Heart right ventricle (tissue), 16 donors: ENCODE measurements around the gene IFNAR1. TPM values are rescaled to one million over a fixed set of nuclear protein-coding genes. Genes with fewer than 3 reads are reported as not detected.

Source experiments
- ATAC-seq, 8 donors: fragments of 200-7000 bp; cut with Tn5 transposase; one replicate each; pipeline ENCODE4 v1.9.1; 2020; ENCODE audit warnings: mild to moderate bottlenecking in 8 of 8, moderate library complexity in 8 of 8, moderate number of reproducible peaks in 1 of 8
- DNase-seq, 2 donors: peaks; one replicate each; pipeline ENCODE4 v3.0.0-alpha.2; 2020
- H3K27ac ChIP-seq, 10 donors: fragments of 200-600 bp; sonication (generic) in 2 of 10; one replicate each; pipeline versions ENCODE4 v1.5.0 to v1.8.0; 2020 to 2022; ENCODE audit warnings: mild to moderate bottlenecking in 3 of 10
- H3K27me3 ChIP-seq, 7 donors: fragments of 200-600 bp; one replicate each; pipeline ENCODE4 v1.8.0; 2021 to 2022; ENCODE audit warnings: mild to moderate bottlenecking in 2 of 7
- H3K36me3 ChIP-seq, 9 donors: fragments of 200-600 bp; sonication (generic) in 1 of 9; one replicate each; pipeline versions ENCODE4 v1.5.0 to v1.8.0; 2020 to 2022; ENCODE audit warnings: mild to moderate bottlenecking in 2 of 9
- H3K4me1 ChIP-seq, 9 donors: fragments of 200-600 bp; sonication (generic) in 1 of 9; one replicate each; pipeline versions ENCODE4 v1.5.0 to v1.8.0; 2020 to 2022; ENCODE audit warnings: mild to moderate bottlenecking in 4 of 9
- H3K4me3 ChIP-seq, 10 donors: fragments of 200-600 bp; sonication (generic) in 2 of 10; one replicate each; pipeline versions ENCODE4 v1.5.0 to v1.8.0; 2020 to 2022; ENCODE audit warnings: mild to moderate bottlenecking in 7 of 10, moderate library complexity in 2 of 10
- H3K9me3 ChIP-seq, 11 donors: fragments of 200-600 bp in 10 of 11; sonication (generic) in 2 of 11; one replicate each; pipeline versions ENCODE4 v1.5.0 to v1.8.0; 2013 to 2022; ENCODE audit warnings: mild to moderate bottlenecking in 2 of 11, control low read depth in 1 of 11, moderate library complexity in 1 of 11
- WGBS, 2 donors: extraction: QIAGEN DNeasy Blood & Tissue Kit; methylation state at CpG; one replicate each; pipeline ENCODE4 v1.1.7; 2013; ENCODE audit warnings: inconsistent platforms in 1 of 2; 5-methylcytosine and 5-hydroxymethylcytosine counted together
- intact Hi-C, 10 donors: fragments of 100-400 bp; cut with DNase I; formaldehyde crosslinking; loops; one replicate each; pipeline versions ENCODE4 v1.11.1 to v1.14.2; 2022
- polyA plus RNA-seq, 2 donors: library from polyadenylated mRNA; stranded (reverse); fragments of 200-250 nt; gene quantifications; one replicate each; pipeline ENCODE4 v1.2.3, GENCODE V29; 2013
- total RNA-seq, 10 donors: library from RNA; stranded (reverse); fragmentation: NEBNext Ultra II Directional in 3 of 10; extraction: Animal tissue kit (Norgen Biotek cat#: 25700) in 3 of 10; gene quantifications; one replicate each; pipeline versions ENCODE4 v1.2.1 to v1.2.4, GENCODE V29; 2021 to 2023
- TF ChIP-seq, protein P1 (sequence below), 9 donors: fragments of 200-600 bp; sonication (generic) in 2 of 9; IDR thresholded peaks; one replicate each; pipeline versions ENCODE4 v1.5.0 to v1.8.0; 2021 to 2022; ENCODE audit warnings: antibody characterized with exemption in 9 of 9, mild to moderate bottlenecking in 5 of 9, moderate library complexity in 1 of 9
- donor health status: Arrhythmogenic right ventricular cardiomyopathy.
- donor health status: ischemic (EF 13 %, LVEDD 7.1; RV severe dilation, severe dysfunction).
- donor health status: healthy with polysubstance abuse.
- donor health status: DM: no; HTN: yes; CAD: no.
- donor health status: DM: no; HTN: no; CAD: no.
- donor health status: ischemic (EF 25% LVEDD 6.9; RV normal size, moderate dysfunction).
- donor health status: ischemic (EF 25% LVEDD 5.7; RV mildly dilated, moderate dysfunction).
- donor health status: healthy.
- donor health status: DM: yes; HTN: yes; CAD: no.
- donor health status: Ischemic cardiomyopathy.
- donor health status: ischemic (EF 35%, LVEDD 5.7; RV mildly dilated, moderate dysfunction).
- donor health status: nonischemic (EF 11% LVEDD 7.7; RV severe dilation, severe dysfunction).
- donor health status: DM: yes; HTN: yes; CAD: no.
- donor health status: PGD.
- donor health status: ischemic (EF 29% LVEDD 5.4; RV normal size, mild dysfunction).
- donor health status: nonischemic (EF 23%, LVEDD 6.1; RV moderate dilation, normal function).

IFNAR1 gene
- total and polyA plus RNA-seq, 12 donors: 7.4 to 38.5 (median 23.0) TPM

DNA sequence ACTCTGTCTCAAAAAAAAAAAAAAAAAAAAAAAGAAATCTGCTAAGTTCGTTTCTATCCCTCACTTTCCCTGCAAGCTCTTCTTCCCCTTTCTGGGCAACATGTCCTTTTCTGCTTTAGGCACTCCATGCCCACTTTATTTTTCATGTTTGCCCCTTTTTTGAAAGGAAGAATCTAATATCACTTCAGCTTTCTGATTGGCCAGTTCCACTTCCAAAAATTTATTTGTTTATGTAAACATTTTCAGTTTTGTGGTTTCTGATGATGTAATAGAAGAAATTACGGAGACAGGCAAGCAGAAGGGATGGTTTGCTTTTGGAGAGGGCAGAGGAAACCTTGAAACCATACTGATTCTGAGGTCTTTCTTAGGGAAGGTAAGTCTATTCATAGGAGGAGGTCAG, 15.1 kb downstream of the IFNAR1 start:
- H3K9me3 ChIP-seq: no peaks in the 10 kb centered on the region
- WGBS, 2 donors: 49 to 62% methylated on average over 2 of the region's 2 CpGs
- peaks cover 0 to 27% (median 13%) of the 10 kb centered on the region in 9 donors for H3K4me1 ChIP-seq
- no peak overlapping the region for H3K4me3 ChIP-seq
- TF ChIP-seq, protein P1, sequence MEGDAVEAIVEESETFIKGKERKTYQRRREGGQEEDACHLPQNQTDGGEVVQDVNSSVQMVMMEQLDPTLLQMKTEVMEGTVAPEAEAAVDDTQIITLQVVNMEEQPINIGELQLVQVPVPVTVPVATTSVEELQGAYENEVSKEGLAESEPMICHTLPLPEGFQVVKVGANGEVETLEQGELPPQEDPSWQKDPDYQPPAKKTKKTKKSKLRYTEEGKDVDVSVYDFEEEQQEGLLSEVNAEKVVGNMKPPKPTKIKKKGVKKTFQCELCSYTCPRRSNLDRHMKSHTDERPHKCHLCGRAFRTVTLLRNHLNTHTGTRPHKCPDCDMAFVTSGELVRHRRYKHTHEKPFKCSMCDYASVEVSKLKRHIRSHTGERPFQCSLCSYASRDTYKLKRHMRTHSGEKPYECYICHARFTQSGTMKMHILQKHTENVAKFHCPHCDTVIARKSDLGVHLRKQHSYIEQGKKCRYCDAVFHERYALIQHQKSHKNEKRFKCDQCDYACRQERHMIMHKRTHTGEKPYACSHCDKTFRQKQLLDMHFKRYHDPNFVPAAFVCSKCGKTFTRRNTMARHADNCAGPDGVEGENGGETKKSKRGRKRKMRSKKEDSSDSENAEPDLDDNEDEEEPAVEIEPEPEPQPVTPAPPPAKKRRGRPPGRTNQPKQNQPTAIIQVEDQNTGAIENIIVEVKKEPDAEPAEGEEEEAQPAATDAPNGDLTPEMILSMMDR (IDR thresholded peaks at IDR 0.05): no peak
- no peaks in the 10 kb centered on the region for H3K27me3 ChIP-seq
- peaks cover 0 to 74% (median 16%) of the 10 kb centered on the region in 9 donors for H3K36me3 ChIP-seq
- intact Hi-C loops: no loop called here
- ATAC-seq: no peak
- peak overlapping the region in 1 of 10 donors; percentile 33 for H3K27ac ChIP-seq
- no peak for DNase-seq

DNA sequence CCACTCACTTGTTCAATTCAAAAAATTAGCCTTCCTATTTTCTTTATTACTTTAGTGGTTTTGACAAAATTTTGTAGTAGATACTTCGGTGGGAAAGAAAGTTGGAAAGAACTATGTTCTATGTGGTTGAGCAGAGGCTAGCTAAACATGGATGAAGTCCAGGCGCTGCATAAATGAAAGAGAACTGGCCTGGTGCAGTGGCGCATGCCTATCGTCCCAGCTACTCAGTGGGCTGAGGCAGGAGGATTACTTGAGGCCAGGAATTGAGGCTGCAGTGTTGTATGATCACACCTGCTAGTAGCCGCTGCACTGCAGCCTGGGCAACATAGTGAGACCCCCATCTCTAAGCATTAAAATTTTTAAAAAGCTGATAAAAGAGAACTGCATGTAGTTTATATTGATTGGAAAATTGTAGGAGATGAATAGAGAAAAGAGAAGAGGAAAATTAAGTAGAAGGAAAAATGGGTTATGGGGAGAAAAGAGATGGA, 21.0 kb downstream of the IFNAR1 start:
- WGBS, 2 donors: 95 to 97% methylated on average over 5 of the region's 5 CpGs
- DNase-seq: no peak
- Histone ChIP-seq H3K36me3 (peaks cover 0 to 99% (median 21%) of the 10 kb centered on the region in 9 donors), H3K4me1 (peaks cover 0 to 27% (median 0%) of the 10 kb centered on the region in 9 donors), H3K27me3 (no peaks in the 10 kb centered on the region), H3K27ac (peak overlapping the region in 1 of 10 donors; percentile 27), H3K4me3 (no peak overlapping the region), H3K9me3 (no peaks in the 10 kb centered on the region)
- intact Hi-C loops: no loop called here
- TF ChIP-seq, protein P1 (IDR thresholded peaks at IDR 0.05): no peak
- no peak for ATAC-seq

DNA sequence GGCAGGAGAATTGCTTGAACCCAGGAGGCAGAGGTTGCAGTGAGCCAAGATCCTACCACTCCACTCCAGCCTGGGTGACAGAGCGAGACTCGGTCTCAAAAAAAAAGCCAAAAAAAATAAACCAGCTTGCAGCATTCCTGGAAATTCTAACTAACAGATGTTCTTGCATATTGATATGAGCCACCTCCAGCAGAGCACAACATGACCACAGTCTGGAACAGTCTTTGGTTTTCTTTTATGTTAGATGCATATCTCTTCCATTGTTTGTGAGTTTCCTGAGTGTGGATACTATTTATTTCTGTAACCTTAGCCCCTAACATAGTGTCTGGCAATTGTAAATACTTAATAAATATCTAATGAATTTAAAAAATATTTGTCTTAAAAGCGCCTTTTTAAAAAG, 23.9 kb downstream of the IFNAR1 start:
- H3K27me3 ChIP-seq: no peaks in the 10 kb centered on the region
- intact Hi-C loops: no loop called here
- H3K4me3 ChIP-seq: no peak overlapping the region
- DNase-seq (no peak), ATAC-seq (peak in 6 of 8 donors; percentile 46 to 70 (median 54))
- no peaks in the 10 kb centered on the region for H3K9me3 ChIP-seq
- TF ChIP-seq, protein P1 (IDR thresholded peaks at IDR 0.05): no peak
- peaks cover 0 to 100% (median 14%) of the 10 kb centered on the region in 9 donors for H3K36me3 ChIP-seq
- H3K27ac ChIP-seq: peak overlapping the region in 3 of 10 donors; percentile 23 to 32 (median 31)
- WGBS, 2 donors: 67 to 74% methylated on average over 3 of the region's 3 CpGs
- peaks cover 0 to 22% (median 0%) of the 10 kb centered on the region in 9 donors for H3K4me1 ChIP-seq

DNA sequence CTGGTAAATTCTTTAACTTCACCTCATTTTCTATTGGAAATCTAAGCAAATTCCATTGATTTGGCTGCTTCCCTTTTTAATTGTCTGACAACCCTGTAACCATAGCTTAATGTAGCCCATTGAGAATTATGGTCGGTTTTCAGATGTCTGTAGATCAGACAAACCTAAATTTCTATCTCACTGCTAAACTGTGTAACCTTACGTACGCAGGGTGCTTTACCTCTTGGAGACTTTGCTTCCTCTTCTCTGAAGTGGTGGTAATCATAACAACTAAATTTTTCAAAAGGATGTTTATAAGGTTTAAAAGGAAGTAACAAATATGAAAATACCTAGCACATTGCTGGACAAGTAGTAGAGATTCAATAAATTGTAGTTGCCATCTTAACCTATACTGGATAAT, 25.9 kb downstream of the IFNAR1 start:
- Histone ChIP-seq H3K4me1 (peaks cover 0 to 22% (median 0%) of the 10 kb centered on the region in 9 donors), H3K9me3 (no peaks in the 10 kb centered on the region), H3K27me3 (no peaks in the 10 kb centered on the region), H3K36me3 (peaks cover 0 to 100% (median 16%) of the 10 kb centered on the region in 9 donors), H3K4me3 (no peak overlapping the region), H3K27ac (no peak overlapping the region)
- intact Hi-C loops: no loop called here
- DNase-seq (no peak), ATAC-seq (no peak)
- 96 to 99% methylated on average over 3 of the region's 3 CpGs for WGBS, 2 donors
- TF ChIP-seq, protein P1 (IDR thresholded peaks at IDR 0.05): no peak
